HG03354 (cell line): ENCODE results near the gene FAM162A.
"Not testable (repeated sequence)": the region's sequence is repeated elsewhere in the genome, so short reads cannot be mapped to it uniquely, and the experiment has no call there.

ENCODE experiments used
- ATAC-seq: cut with Tn5 transposase; IDR thresholded peaks from one replicate; pipeline ENCODE4 v1.9.1; 2021; ENCODE audit warnings: mild to moderate bottlenecking; ENCODE audit not compliant: unreplicated experiment, poor library complexity, severe bottlenecking

The FAM162A gene

GRCh38 chr3:122415104-122415744, 31.2 kb downstream of the FAM162A start:
- peak; percentile 74 for ATAC-seq

DNA sequence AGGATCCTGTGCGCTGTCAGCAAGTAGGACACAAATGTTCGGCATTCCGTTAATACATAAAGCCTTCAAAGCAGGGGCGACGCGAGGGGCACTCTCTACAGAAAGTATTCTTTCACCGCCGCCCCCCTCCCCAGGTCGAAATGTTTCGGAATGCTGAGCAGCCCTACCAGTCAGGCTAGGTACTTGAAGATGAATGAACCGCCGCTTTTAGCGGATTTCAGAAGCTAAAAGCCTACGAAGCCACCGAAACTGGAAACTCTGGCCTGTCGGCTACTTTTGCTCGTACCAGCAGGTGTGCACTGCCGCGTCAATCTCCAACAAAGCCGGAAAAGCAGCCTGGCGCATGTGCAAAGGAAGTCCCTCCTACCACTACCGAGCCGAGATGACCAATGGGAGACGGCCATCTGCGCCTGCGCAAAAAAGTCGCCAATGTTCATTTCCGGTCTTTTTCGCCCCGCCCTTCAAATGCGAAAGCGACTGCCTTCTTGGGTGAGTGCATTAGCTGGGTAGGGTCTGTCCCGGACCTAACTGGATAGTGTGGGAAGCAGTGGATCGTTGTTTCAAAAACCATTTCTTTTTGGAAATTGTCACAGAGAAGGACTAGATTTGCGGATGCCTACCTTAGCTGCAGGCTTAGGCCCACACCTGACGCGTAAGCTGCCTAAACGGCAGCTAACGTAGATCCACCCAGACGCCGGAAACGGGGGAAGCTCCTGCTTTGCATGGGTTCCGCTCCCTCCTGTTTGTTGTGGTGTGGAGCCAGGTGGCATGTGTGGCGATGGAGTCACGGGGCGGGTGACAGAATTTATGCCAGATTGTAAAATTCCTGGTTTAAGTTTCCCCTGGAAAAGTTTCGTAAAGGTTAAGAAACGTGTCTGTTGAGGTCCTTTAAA, 32.0 kb downstream of the FAM162A start, which contains the start of gene WDR5B:
WDR5B (minus strand) TSS at position 301 of the 893 bp plus-strand sequence. CDS start 534 bp downstream, outside the sequence.
- peak; percentile 84 for ATAC-seq

DNA sequence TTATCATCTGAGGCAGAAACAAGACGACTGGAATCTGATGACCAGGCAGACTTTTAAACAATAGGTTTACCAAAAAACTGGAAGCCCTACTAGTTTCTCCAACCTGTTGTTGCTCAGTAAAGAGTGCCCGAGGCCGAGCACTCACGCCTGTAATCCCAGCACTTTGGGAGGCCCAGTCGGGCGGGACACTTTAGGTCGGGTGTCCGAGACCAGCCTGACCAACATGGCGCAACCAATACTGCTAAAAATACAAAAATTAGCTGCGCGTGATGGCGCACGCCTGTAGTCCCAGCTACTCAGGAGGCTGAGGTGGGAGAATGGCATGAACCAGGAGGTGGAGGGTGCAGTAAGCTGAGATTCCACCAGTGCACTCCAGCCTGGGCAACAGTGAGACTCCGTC, 33.0 kb downstream of the FAM162A start:
- ATAC-seq = no peak

GRCh38 chr3:122421101-122421500, 37.1 kb downstream of the FAM162A start:
- no peak for ATAC-seq

DNA sequence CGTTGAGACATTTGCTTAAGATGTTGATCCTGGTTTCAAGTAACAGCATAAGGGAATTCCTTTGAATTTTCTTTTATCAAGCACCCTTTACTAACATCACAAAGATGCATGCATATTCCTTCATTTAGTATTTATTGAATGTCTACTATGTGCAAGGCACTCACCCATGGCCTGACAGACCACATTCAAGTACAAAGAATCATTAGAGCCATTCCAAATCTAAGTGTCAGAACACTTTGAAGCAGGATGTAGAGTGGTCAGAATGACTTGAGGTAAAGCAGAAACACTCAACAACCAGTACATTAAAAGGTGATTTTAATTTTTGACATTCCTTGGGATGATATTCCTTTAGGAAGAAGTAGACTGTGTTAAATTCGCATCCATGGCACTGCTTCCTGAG, 37.9 kb downstream of the FAM162A start:
- no peak for ATAC-seq

GRCh38 chr3:122427857-122428471, 44.0 kb downstream of the FAM162A start:
- ATAC-seq = no peak

- no peak for ATAC-seq
These were observed 46.4 kb downstream of the FAM162A start for GRCh38 chr3:122430371-122430770.

GRCh38 chr3:122435950-122436349, 52.0 kb downstream of the FAM162A start:
- ATAC-seq = no peak

- ATAC-seq = no peak
These were observed 59.1 kb downstream of the FAM162A start for GRCh38 chr3:122443090-122443489.

- ATAC-seq = not testable (repeated sequence)
These were observed 59.9 kb downstream of the FAM162A start for GRCh38 chr3:122443762-122444490.

DNA sequence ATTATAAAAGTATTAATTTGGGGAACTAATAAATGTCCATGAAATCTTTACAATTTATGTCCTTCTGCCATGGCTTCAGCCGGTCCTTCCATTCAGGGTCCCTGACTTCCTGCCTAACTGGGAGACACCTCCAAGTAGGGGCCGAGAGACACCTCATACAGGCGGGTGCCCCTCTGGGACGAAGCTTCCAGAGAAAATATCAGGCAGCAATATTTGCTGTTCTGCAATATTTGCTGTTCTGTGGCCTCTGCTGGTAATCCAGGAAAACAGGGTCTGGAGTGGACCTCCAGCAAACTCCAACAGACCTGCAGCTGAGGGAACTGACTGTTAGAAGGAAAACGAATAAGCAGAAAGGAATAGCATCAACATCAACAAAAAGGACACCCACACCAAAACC, 60.5 kb downstream of the FAM162A start:
- not testable (repeated sequence) for ATAC-seq

GRCh38 chr3:122448218-122448617, 64.2 kb downstream of the FAM162A start:
- not testable (repeated sequence) for ATAC-seq

DNA sequence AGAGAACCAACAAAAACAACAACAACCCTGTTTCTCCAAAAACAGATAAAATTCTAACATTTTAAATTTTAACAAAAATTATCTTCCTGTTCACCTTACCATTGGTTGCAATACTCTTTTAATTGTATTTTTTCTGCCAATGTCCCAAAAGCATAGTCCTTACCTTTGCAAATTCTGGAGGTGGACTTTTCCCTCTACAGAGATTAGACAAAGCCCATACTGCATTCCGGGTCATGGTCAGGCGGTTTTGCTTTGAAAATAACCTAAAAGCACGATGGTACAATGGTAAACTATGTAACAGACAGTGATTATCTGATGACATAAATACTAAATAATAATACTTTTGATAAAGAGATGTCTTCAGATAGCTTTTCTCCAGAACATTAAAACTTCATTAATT, 67.4 kb downstream of the FAM162A start:
- ATAC-seq = no peak

DNA sequence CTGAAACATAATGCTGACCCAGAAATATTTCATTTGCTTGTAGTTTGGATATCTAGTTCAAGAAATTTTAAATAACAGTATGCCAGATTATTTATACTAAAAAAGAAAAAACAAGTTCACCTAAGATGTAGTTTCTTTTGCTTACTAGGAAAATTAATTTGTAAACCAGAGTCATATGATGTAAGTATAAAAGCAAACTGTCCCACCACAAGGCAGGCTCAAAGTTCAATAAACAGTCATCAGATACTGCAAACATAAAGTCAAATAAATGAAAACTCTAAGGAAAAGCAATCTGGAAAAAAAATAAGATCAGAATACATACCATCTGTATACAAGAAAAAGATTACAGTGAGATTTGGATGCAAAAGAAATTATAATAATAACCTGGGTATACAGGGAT, 72.1 kb downstream of the FAM162A start:
- no peak for ATAC-seq

DNA sequence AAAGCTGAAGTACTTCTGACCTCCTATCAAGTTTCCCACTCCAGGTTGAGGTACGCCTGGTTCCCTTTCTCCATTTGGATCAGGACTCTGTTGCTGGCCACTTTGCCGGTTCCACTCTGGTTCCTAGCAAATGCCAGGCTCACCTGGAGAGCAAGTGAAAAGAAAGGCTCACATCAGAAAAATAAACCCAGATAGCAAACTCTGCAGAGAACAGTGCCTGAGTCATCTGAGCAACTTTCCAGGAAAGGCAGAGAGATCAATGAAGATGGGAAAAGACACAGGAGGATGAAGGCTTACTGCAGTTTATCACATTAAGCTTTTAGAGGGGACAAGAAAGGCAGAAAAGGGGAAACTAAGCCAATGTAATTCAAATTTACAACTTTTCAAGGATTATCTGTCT, 73.7 kb downstream of the FAM162A start:
- ATAC-seq = no peak

- no peak for ATAC-seq
These were observed 75.0 kb downstream of the FAM162A start for GRCh38 chr3:122458992-122459391.

DNA sequence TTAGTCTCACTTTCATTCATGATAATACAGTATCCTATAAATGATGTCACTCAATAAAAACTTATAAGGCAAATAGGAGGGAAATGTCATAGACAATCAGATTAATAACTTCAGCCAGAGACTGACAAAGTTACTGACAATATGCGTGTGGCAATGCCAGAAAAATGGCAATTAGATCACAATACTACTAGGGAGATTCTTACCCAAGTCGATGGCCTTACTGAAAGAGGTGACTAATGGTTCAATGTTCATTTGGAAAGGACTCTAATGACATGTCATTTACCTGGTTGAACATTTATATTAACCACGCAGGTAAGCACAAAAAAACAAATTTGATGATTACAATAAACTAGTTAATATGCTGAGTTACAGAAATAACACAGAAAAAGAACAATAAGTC, 77.8 kb downstream of the FAM162A start:
- ATAC-seq = no peak
